ENCODE results near the gene DNAH2. TPM values are rescaled to one million over a fixed set of nuclear protein-coding genes. Genes with fewer than 3 reads are reported as not detected.

The DNAH2 gene
- total and polyA plus RNA-seq, 8 donors, result under 0.01 to 8.0 (median 0.24) TPM; not detected in 2

DNA sequence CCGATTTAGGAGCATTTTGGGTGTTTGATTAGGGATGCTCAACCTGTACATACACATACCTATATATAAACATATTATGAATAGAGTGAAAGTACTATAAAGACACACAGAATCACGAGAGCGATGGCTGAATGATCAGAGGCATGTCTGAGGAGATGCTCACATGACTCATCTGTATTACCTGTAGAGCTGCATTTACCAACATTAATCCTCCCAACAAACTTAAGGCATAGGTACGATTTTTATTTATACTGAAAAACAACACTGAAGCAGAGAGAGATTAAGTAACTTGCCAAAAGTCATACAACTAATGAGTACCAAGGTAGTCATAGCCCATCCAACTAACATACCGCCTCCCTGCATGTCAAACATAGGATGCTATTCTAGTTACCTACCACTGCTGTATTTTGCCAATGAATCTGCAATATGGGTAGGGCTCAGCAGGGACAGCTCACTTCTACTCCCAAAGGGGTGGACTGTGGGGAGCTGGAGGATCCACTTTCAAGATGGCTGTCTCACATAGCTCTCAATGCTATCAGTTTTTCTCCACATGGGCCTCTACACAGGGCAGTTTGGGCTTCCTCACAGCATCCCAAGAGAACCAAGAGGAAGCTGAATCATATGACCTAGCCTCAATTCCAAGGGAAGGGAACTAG, 147.6 kb downstream of the DNAH2 start:
- no peaks in the 10 kb centered on the region for H3K27me3 ChIP-seq
- DNase-seq, result peak in 1 of 2 donors; percentile 1
- WGBS, 5 donors, result 88 to 92% (median 91%) methylated on average over 5 of the region's 5 CpGs
- H3K27ac ChIP-seq, result no peak overlapping the region
- no peak for TF ChIP-seq CTCF (IDR thresholded peaks at IDR 0.05)
- TF ChIP-seq EP300 (IDR thresholded peaks at IDR 0.05), result no peak
- TF ChIP-seq POLR2AphosphoS5 (IDR thresholded peaks at IDR 0.05), result no peak
- TF ChIP-seq POLR2A (IDR thresholded peaks at IDR 0.05), result no peak
- H3K4me1 ChIP-seq, result peaks cover 6 to 34% (median 19%) of the 10 kb centered on the region in 4 donors
- H3K9me3 ChIP-seq, result no peaks in the 10 kb centered on the region
- no peak overlapping the region for H3K4me3 ChIP-seq
- peaks cover 0 to 31% (median 18%) of the 10 kb centered on the region in 4 donors for H3K36me3 ChIP-seq
- intact Hi-C loops (cut with DNase I; ENCODE audit: low total_unique reads), result no loop called here

GRCh38 chr17:7867881-7868329, 150.4 kb downstream of the DNAH2 start:
- DNase-seq, result peak in 1 of 2 donors; percentile 7
- WGBS, 5 donors, result 73 to 84% (median 75%) methylated on average over 5 of the region's 5 CpGs
- no peaks in the 10 kb centered on the region for H3K27me3 ChIP-seq

DNA sequence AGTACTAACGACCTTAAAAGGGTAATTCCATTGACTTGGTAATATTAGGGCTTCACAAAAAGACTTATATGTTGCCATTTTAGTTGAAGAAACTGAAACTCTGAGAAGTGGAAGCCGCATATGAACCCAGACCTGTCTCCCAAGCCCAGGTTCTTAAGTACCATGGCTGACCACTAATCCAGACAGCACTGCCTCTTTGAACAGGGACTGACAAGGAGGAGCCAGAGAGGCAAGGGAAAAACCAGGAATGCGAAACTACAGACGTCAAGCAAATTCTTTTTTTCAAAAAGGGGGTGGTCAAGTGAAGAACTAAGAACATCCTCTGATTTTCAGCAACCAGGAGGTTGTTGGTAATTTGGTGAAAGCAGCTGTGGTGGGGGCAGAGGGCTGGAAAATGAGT, 155.5 kb downstream of the DNAH2 start:
- TF ChIP-seq EP300 (IDR thresholded peaks at IDR 0.05) (no peak), CTCF (IDR thresholded peaks at IDR 0.05) (no peak), POLR2AphosphoS5 (IDR thresholded peaks at IDR 0.05) (no peak), POLR2A (IDR thresholded peaks at IDR 0.05) (no peak)
- Histone ChIP-seq H3K4me3 (no peak overlapping the region), H3K27ac (no peak overlapping the region), H3K9me3 (no peaks in the 10 kb centered on the region), H3K36me3 (peaks cover 0 to 48% (median 31%) of the 10 kb centered on the region in 4 donors), H3K4me1 (peaks cover 0 to 9% (median 0%) of the 10 kb centered on the region in 4 donors), H3K27me3 (no peaks in the 10 kb centered on the region)
- intact Hi-C loops (cut with DNase I; ENCODE audit: low total_unique reads), result no loop called here
- 59 to 71% (median 69%) methylated on average over 4 of the region's 4 CpGs for WGBS, 5 donors
- peak in 1 of 2 donors; percentile 7 for DNase-seq

More at GRCh38 chr17:7867881-7868329, 150.4 kb downstream of the DNAH2 start:
- intact Hi-C loops (cut with DNase I; ENCODE audit: low total_unique reads), result no loop called here
- H3K9me3 ChIP-seq, result no peaks in the 10 kb centered on the region
- H3K27ac ChIP-seq, result no peak overlapping the region
- no peak for TF ChIP-seq CTCF (IDR thresholded peaks at IDR 0.05)
- no peak for TF ChIP-seq POLR2AphosphoS5 (IDR thresholded peaks at IDR 0.05)
- TF ChIP-seq POLR2A (IDR thresholded peaks at IDR 0.05), result no peak
- TF ChIP-seq EP300 (IDR thresholded peaks at IDR 0.05), result no peak
- H3K4me3 ChIP-seq, result no peak overlapping the region
- H3K4me1 ChIP-seq, result peaks cover 3 to 30% (median 15%) of the 10 kb centered on the region in 4 donors
- peaks cover 0 to 25% (median 15%) of the 10 kb centered on the region in 4 donors for H3K36me3 ChIP-seq

- TF ChIP-seq EP300 (IDR thresholded peaks at IDR 0.05) (no peak), POLR2A (IDR thresholded peaks at IDR 0.05) (no peak), CTCF (IDR thresholded peaks at IDR 0.05) (no peak), POLR2AphosphoS5 (IDR thresholded peaks at IDR 0.05) (no peak)
- Histone ChIP-seq H3K27ac (no peak overlapping the region), H3K27me3 (no peaks in the 10 kb centered on the region), H3K4me3 (no peak overlapping the region), H3K9me3 (no peaks in the 10 kb centered on the region), H3K4me1 (peaks cover 0 to 13% (median 1%) of the 10 kb centered on the region in 4 donors), H3K36me3 (peaks cover 4 to 60% (median 48%) of the 10 kb centered on the region in 4 donors)
- intact Hi-C loops (cut with DNase I; ENCODE audit: low total_unique reads), result no loop called here
- no peak for DNase-seq
- 80 to 94% (median 88%) methylated on average over 2 of the region's 2 CpGs for WGBS, 5 donors
Observed at GRCh38 chr17:7875804-7876370, 158.3 kb downstream of the DNAH2 start.
